Ovary (tissue), 3 donors: ENCODE measurements around the gene ADM5.

ENCODE experiments used
- CTCF ChIP-seq, 3 donors: fragments of 450-650 bp in 2 of 3; fragments of 200-600 bp in 1 of 3; IDR thresholded peaks; one replicate each; pipeline versions ENCODE4 v1.5.1 to v1.8.0; 2016 to 2022; ENCODE audit warnings: antibody characterized with exemption in 3 of 3, mild to moderate bottlenecking in 1 of 3
- POLR2A ChIP-seq: fragments of 450-650 bp; IDR thresholded peaks from one replicate; pipeline ENCODE4 v1.6.1; 2017; ENCODE audit warnings: antibody characterized with exemption, mild to moderate bottlenecking, moderate library complexity
- donor health status: DM: no; HTN: no; CAD: no.

- TF ChIP-seq CTCF (IDR thresholded peaks at IDR 0.05) (no peak), POLR2A (no peak)
These were observed 10.2 kb upstream of the ADM5 start for GRCh38 chr19:49678985-49679770.
